K562 (cell line): ENCODE data around the gene GPR119. TPM values are rescaled to one million over a fixed set of nuclear protein-coding genes. Genes with fewer than 3 reads are reported as not detected.
A peak's percentile ranks its signal among the peaks of the same experiment; 100 is the strongest.

Experiments
- ATAC-seq: fragments of 200-7000 bp; cut with Tn5 transposase; 3 replicates; pipeline ENCODE4 v1.9.1; 2020; ENCODE audit warnings: moderate library complexity
- BruUV-seq: library from RNA; stranded (reverse); fragments of 400-500 nt; replicated peaks from 2 replicates; lab custom pipeline; 2021; lab: Mats Ljungman, UMichigan
- CTCF ChIA-PET: fragments of 300-600 bp; formaldehyde crosslinking; extraction: SDS; loops from one replicate; lab custom pipeline; 2021; ENCODE audit warnings: low intra/inter-chr PET ratio; lab: Yijun Ruan, JAX
- POLR2A ChIA-PET: fragments of 300-600, 350-650 bp; sonication (Branson Sonifier 250); formaldehyde crosslinking; extraction: SDS; loops from one replicate; lab custom pipeline; 2021; ENCODE audit warnings: antibody characterized with exemption, inconsistent platforms; lab: Yijun Ruan, JAX
- DNase-seq, 4 experiments: peaks; one replicate each; pipeline versions ENCODE4 v3.0.0 to v3.0.0-alpha.2; 2011 to 2018; ENCODE audit warnings: low spot score in 3 of 4, mixed read lengths in 3 of 4; ENCODE audit errors: extremely low read depth in 1 of 4
- FAIRE-seq: peaks from 2 replicates; lab custom pipeline; 2011; peaks lifted over from hg19 to GRCh38; lab: Jason Lieb, UNC
- H2AFZ ChIP-seq: 2 replicates; pipeline ENCODE4 v1.6.0; 2011; ENCODE audit warnings: low read depth, low read length, control low read depth, inconsistent platforms
- H3K27ac ChIP-seq: fragments of 200-600 bp; 3 replicates; pipeline ENCODE4 v1.8.0; 2011; ENCODE audit warnings: low read depth, mild to moderate bottlenecking, control low read depth, inconsistent platforms, low read length, moderate library complexity, mixed read lengths; ENCODE audit errors: extremely low read depth
- H3K27me3 ChIP-seq, 2 experiments: fragments of 300-600 bp in 1 of 2; 2 replicates in 1 of 2; 3 replicates in 1 of 2; pipeline versions ENCODE4 v1.6.0 to v1.8.0; 2011; ENCODE audit warnings: inconsistent platforms in 2 of 2, low read length in 2 of 2, mild to moderate bottlenecking in 1 of 2, mixed read lengths in 1 of 2, moderate library complexity in 1 of 2; ENCODE audit not compliant: control insufficient read depth in 2 of 2, insufficient read depth in 2 of 2
- H3K36me3 ChIP-seq: fragments of 300-600 bp; 3 replicates; pipeline ENCODE4 v1.8.0; 2011; ENCODE audit warnings: mild to moderate bottlenecking, low read length, inconsistent platforms; ENCODE audit not compliant: control insufficient read depth, insufficient read depth
- H3K4me1 ChIP-seq, 2 experiments: fragments of 200-600 bp in 1 of 2; replicated peaks in 1 of 2; 2 replicates in 1 of 2; 3 replicates in 1 of 2; pipeline versions ENCODE4 v1.5.1 to v1.8.0; 2011; ENCODE audit warnings: inconsistent platforms in 2 of 2, low read length in 2 of 2, mild to moderate bottlenecking in 1 of 2, mixed read lengths in 1 of 2, moderate library complexity in 1 of 2; ENCODE audit not compliant: control insufficient read depth in 2 of 2, insufficient read depth in 2 of 2
- H3K4me2 ChIP-seq: 2 replicates; pipeline ENCODE4 v1.6.1; 2011; ENCODE audit warnings: low read length, control low read depth, inconsistent platforms, mixed read lengths; ENCODE audit not compliant: insufficient read depth
- H3K4me3 ChIP-seq: fragments of 200-600 bp; sonication (generic), shearing (Covaris generic); 2 replicates; pipeline ENCODE4 v1.5.1; 2016; ENCODE audit warnings: control low read depth, inconsistent platforms
- H3K79me2 ChIP-seq: fragments of 200-600 bp; 3 replicates; pipeline ENCODE4 v1.8.0; 2011; ENCODE audit warnings: low read length, inconsistent platforms; ENCODE audit not compliant: control insufficient read depth, insufficient read depth
- H3K9ac ChIP-seq, 2 experiments: 2 replicates each; pipeline versions ENCODE4 v1.6.0 to v1.6.1; 2011; ENCODE audit warnings: low read depth in 2 of 2, low read length in 2 of 2, control low read depth in 1 of 2, inconsistent platforms in 1 of 2, mild to moderate bottlenecking in 1 of 2, mixed read lengths in 1 of 2; ENCODE audit not compliant: insufficient read depth in 1 of 2
- H3K9me1 ChIP-seq: one replicate; pipeline ENCODE4 v1.6.0; 2011; ENCODE audit warnings: inconsistent platforms, mild to moderate bottlenecking, low read length, moderate library complexity; ENCODE audit not compliant: control insufficient read depth, insufficient read depth
- H3K9me3 ChIP-seq: replicated peaks from 2 replicates; pipeline ENCODE4 v1.5.1; 2011; ENCODE audit warnings: low read depth, low read length, inconsistent platforms; ENCODE audit not compliant: control insufficient read depth, insufficient read depth
- H4K20me1 ChIP-seq: replicated peaks from 2 replicates; pipeline ENCODE4 v1.6.1; 2011; ENCODE audit warnings: low read length, inconsistent platforms, mixed read lengths; ENCODE audit not compliant: control insufficient read depth, insufficient read depth
- KDM1A ChIP-seq, 2 experiments: fragments of 450-650 bp; IDR thresholded peaks; 2 replicates each; pipeline ENCODE4 v1.6.1; 2016; ENCODE audit warnings: mild to moderate bottlenecking in 2 of 2
- NCOA2 ChIP-seq, 2 experiments: fragments of 450-650 bp; IDR thresholded peaks; 2 replicates each; pipeline ENCODE4 v1.6.1; 2018; ENCODE audit warnings: mild to moderate bottlenecking in 2 of 2, moderate library complexity in 1 of 2; ENCODE audit not compliant: partially characterized antibody in 2 of 2
- SMC3 ChIP-seq: conservative IDR thresholded peaks from 2 replicates; pipeline ENCODE4 v1.6.1; 2011; ENCODE audit warnings: low read depth, low read length, improper control_type of control experiment; ENCODE audit not compliant: insufficient read depth
- STAG1 ChIP-seq: sonication (generic); formaldehyde crosslinking; IDR thresholded peaks from 2 replicates; pipeline ENCODE4 v1.5.0; 2020; ENCODE audit warnings: missing genetic modification reagents, borderline replicate concordance
- TSHZ1 ChIP-seq: fragments of 250-450 bp; sonication (Bioruptor Pico); IDR thresholded peaks from 2 replicates; pipeline ENCODE4 v1.4.0; 2020; ENCODE audit warnings: mild to moderate bottlenecking, moderate library complexity
- WGBS: fragments of 100-300 bp; shearing (Covaris generic); methylation state at CpG from one replicate; pipeline ENCODE4 v1.1.6; 2016; ENCODE audit warnings: low coverage, mixed read lengths; ENCODE audit not compliant: insufficient coverage; ENCODE audit errors: missing lambda C conversion rate; 5-methylcytosine and 5-hydroxymethylcytosine counted together
- in situ Hi-C: fragments of 300-500 bp; cut with MboI; formaldehyde crosslinking; loops from 4 replicates; pipeline ENCODE4 v1.15.0; 2018; ENCODE audit warnings: inconsistent platforms, mixed read lengths
- intact Hi-C: fragments of 100-400 bp; cut with micrococcal nuclease; formaldehyde crosslinking; loops from 2 replicates; pipeline ENCODE4 v1.14.2; 2022
- polyA plus RNA-seq, 8 experiments: library from polyadenylated mRNA; depleted of rRNA in 4 of 8; stranded (reverse) in 5 of 8; unstranded in 3 of 8; fragments of >200 nt; fragmentation: Nextera tagmentation in 2 of 8; fragmentation: Illumina TruSeq in 1 of 8; extraction: Ambion mirVana in 2 of 8; extraction: Trizol in 1 of 8; gene quantifications; 2 replicates each; pipeline versions ENCODE4 v1.2.1 to v1.2.3, GENCODE V29; 2011 to 2014; ENCODE audit warnings: inconsistent platforms in 1 of 8, missing spikeins in 1 of 8
- total RNA-seq, 7 experiments: library from RNA; depleted of rRNA in 6 of 7; stranded (reverse); fragments of >200 nt in 6 of 7; fragmentation: Illumina TruSeq in 2 of 7; extraction: Trizol in 2 of 7; gene quantifications; 2 replicates each; pipeline versions ENCODE4 v1.2.1 to v1.2.3, GENCODE V29; 2011 to 2021; ENCODE audit warnings: low replicate concordance in 1 of 7
- TF ChIP-seq, protein P1 (sequence below), 2 experiments: fragments of 450-650 bp; formaldehyde crosslinking in 1 of 2; IDR thresholded peaks; 2 replicates each; pipeline versions ENCODE4 v1.4.0 to v1.6.1; 2014 to 2020; ENCODE audit warnings: mild to moderate bottlenecking in 2 of 2, borderline replicate concordance in 1 of 2, low read depth in 1 of 2

GPR119 gene
- total and polyA plus RNA-seq, 9 of the 15 experiments (the other 6 are each of a cell fraction or from before 2014, with no cell fraction given): not detected

- POLR2A ChIA-PET: no interaction called here
- Histone ChIP-seq H3K4me2 (no peak overlapping the region), H4K20me1 (no peaks in the 10 kb centered on the region), H3K9ac (no peak overlapping the region), H3K4me3 (no peak overlapping the region), H2AFZ (no peak overlapping the region), H3K27ac (no peak overlapping the region), H3K79me2 (no peaks in the 10 kb centered on the region), H3K9me1 (no peaks in the 10 kb centered on the region), H3K4me1 (no peaks in the 10 kb centered on the region; a peak in 1 of 5 replicates), H3K27me3 (peaks cover 0 to 5% of the 10 kb centered on the region in 2 experiments; a peak in 2 of 5 replicates), H3K9me3 (no peaks in the 10 kb centered on the region), H3K36me3 (no peaks in the 10 kb centered on the region)
- 3% methylated on average over 5 of the region's 5 CpGs for WGBS
- no TSS peak for BruUV-seq
- DNase-seq: peak in 3 of 4 experiments; percentile 10 to 57 (median 49)
- in situ Hi-C loops (loop anchor here (5.0 kb wide), 1 partner anchor 524 kb away; no protein-coding TSS in a partner anchor), intact Hi-C loops (loop anchor here (1.0 to 5.0 kb wide), 3 partner anchors 61 to 524 kb away; no protein-coding TSS in a partner anchor)
- CTCF ChIA-PET: interaction anchor here (1.1 kb wide), 1 partner anchor 523 kb away, joined by 8 read pairs; no protein-coding TSS in a partner anchor
- peak; percentile 78 for FAIRE-seq
- ATAC-seq: peak; percentile 74
- TF ChIP-seq SMC3: peak; percentile 70
- TF ChIP-seq, protein P1, sequence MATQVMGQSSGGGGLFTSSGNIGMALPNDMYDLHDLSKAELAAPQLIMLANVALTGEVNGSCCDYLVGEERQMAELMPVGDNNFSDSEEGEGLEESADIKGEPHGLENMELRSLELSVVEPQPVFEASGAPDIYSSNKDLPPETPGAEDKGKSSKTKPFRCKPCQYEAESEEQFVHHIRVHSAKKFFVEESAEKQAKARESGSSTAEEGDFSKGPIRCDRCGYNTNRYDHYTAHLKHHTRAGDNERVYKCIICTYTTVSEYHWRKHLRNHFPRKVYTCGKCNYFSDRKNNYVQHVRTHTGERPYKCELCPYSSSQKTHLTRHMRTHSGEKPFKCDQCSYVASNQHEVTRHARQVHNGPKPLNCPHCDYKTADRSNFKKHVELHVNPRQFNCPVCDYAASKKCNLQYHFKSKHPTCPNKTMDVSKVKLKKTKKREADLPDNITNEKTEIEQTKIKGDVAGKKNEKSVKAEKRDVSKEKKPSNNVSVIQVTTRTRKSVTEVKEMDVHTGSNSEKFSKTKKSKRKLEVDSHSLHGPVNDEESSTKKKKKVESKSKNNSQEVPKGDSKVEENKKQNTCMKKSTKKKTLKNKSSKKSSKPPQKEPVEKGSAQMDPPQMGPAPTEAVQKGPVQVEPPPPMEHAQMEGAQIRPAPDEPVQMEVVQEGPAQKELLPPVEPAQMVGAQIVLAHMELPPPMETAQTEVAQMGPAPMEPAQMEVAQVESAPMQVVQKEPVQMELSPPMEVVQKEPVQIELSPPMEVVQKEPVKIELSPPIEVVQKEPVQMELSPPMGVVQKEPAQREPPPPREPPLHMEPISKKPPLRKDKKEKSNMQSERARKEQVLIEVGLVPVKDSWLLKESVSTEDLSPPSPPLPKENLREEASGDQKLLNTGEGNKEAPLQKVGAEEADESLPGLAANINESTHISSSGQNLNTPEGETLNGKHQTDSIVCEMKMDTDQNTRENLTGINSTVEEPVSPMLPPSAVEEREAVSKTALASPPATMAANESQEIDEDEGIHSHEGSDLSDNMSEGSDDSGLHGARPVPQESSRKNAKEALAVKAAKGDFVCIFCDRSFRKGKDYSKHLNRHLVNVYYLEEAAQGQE (IDR thresholded peaks at IDR 0.05; ENCODE audit: borderline replicate concordance): peak; percentile 61; the same call in 1 of the 2 replicates
- TF ChIP-seq, protein P1 (CRISPR knock-in tag; IDR thresholded peaks at IDR 0.05; ENCODE audit: low read depth): no peak
- TF ChIP-seq STAG1: 0 out of 2 replicates have a peak, but pooled peaks have one; percentile 24
- TF ChIP-seq KDM1A (IDR thresholded peaks at IDR 0.05): no peak
- TF ChIP-seq NCOA2 (IDR thresholded peaks at IDR 0.05; ENCODE audit: partially characterized antibody in 2 of 2): no peak
- TF ChIP-seq TSHZ1 (CRISPR knock-in tag): no peak
These were observed 8.1 kb upstream of the GPR119 start for GRCh38 chrX:130393451-130394074.
